PFSK-1 (cell line): ENCODE data around the gene TMEM39B.

Experiments
- POLR2AphosphoS5 ChIP-seq: IDR thresholded peaks from 2 replicates; pipeline ENCODE4 v1.6.1; 2012; ENCODE audit warnings: low read depth, mild to moderate bottlenecking, control low read depth, low read length, moderate library complexity
- SIN3A ChIP-seq: IDR thresholded peaks from 2 replicates; pipeline ENCODE4 v1.6.1; 2012; ENCODE audit warnings: mild to moderate bottlenecking, low read length, moderate library complexity, borderline replicate concordance; ENCODE audit not compliant: insufficient read depth
- TAF1 ChIP-seq: IDR thresholded peaks from 2 replicates; pipeline ENCODE4 v1.6.1; 2012; ENCODE audit warnings: low read length, control low read depth, borderline replicate concordance; ENCODE audit not compliant: insufficient read depth
- TF ChIP-seq, protein P1 (sequence below), 2 experiments: IDR thresholded peaks; 2 replicates each; pipeline versions ENCODE4 v1.6.1 to v1.8.0; 2011 to 2012; ENCODE audit warnings: low read depth in 2 of 2, low read length in 2 of 2, control low read depth in 1 of 2, inconsistent platforms in 1 of 2, mild to moderate bottlenecking in 1 of 2, moderate library complexity in 1 of 2; ENCODE audit not compliant: insufficient read depth in 1 of 2

GRCh38 chr1:32138965-32139364, 66.2 kb downstream of the TMEM39B start:
- TF ChIP-seq POLR2AphosphoS5 (no peak), TAF1 (no peak), SIN3A (no peak)
- TF ChIP-seq, protein P1, sequence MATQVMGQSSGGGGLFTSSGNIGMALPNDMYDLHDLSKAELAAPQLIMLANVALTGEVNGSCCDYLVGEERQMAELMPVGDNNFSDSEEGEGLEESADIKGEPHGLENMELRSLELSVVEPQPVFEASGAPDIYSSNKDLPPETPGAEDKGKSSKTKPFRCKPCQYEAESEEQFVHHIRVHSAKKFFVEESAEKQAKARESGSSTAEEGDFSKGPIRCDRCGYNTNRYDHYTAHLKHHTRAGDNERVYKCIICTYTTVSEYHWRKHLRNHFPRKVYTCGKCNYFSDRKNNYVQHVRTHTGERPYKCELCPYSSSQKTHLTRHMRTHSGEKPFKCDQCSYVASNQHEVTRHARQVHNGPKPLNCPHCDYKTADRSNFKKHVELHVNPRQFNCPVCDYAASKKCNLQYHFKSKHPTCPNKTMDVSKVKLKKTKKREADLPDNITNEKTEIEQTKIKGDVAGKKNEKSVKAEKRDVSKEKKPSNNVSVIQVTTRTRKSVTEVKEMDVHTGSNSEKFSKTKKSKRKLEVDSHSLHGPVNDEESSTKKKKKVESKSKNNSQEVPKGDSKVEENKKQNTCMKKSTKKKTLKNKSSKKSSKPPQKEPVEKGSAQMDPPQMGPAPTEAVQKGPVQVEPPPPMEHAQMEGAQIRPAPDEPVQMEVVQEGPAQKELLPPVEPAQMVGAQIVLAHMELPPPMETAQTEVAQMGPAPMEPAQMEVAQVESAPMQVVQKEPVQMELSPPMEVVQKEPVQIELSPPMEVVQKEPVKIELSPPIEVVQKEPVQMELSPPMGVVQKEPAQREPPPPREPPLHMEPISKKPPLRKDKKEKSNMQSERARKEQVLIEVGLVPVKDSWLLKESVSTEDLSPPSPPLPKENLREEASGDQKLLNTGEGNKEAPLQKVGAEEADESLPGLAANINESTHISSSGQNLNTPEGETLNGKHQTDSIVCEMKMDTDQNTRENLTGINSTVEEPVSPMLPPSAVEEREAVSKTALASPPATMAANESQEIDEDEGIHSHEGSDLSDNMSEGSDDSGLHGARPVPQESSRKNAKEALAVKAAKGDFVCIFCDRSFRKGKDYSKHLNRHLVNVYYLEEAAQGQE (IDR thresholded peaks at IDR 0.05; ENCODE audit: insufficient read depth in 1 of 2, low read depth in 2 of 2, low read length in 2 of 2) = no peak
